ENCODE data around the gene ST3GAL3. TPM values are rescaled to one million over a fixed set of nuclear protein-coding genes. Genes with fewer than 3 reads are reported as not detected.

ST3GAL3 gene
- total and polyA plus RNA-seq, 2 of the 13 experiments (the other 11 are each of a cell fraction or from before 2014, with no cell fraction given) = 5.1 to 8.1 TPM

- 0 out of 2 replicates have a peak, but pooled peaks have one; percentile 48 for TF ChIP-seq BORCS8-MEF2B (CRISPR knock-in tag; IDR thresholded peaks at IDR 0.05)
- no peak for TF ChIP-seq ZNF720 (CRISPR knock-in tag; IDR thresholded peaks at IDR 0.05)
- TF ChIP-seq ZSCAN21 (CRISPR knock-in tag; IDR thresholded peaks at IDR 0.05; ENCODE audit: borderline replicate concordance) = no peak
- no peak for TF ChIP-seq TP53 (CRISPR knock-in tag; conservative IDR thresholded peaks at IDR 0.05)
- no peak for TF ChIP-seq ZNF292 (CRISPR knock-in tag; IDR thresholded peaks at IDR 0.05; ENCODE audit: borderline replicate concordance, low read depth)
- TF ChIP-seq SETDB1 (CRISPR knock-in tag; IDR thresholded peaks at IDR 0.05; ENCODE audit: borderline replicate concordance) = no peak
- no peak for TF ChIP-seq RBFOX2 (IDR thresholded peaks at IDR 0.05; ENCODE audit: low read depth, low read length)
- TF ChIP-seq TEAD3 (CRISPR knock-in tag; optimal IDR thresholded peaks at IDR 0.05; ENCODE audit: borderline replicate concordance) = no peak
- no peak for TF ChIP-seq ZNF572 (CRISPR knock-in tag; IDR thresholded peaks at IDR 0.05)
- TF ChIP-seq TBP (CRISPR knock-in tag; IDR thresholded peaks at IDR 0.05) = 0 out of 2 replicates have a peak, but pooled peaks have one; percentile 55
- no peak for TF ChIP-seq ZNF24 (IDR thresholded peaks at IDR 0.05)
- TF ChIP-seq ZNF740 (CRISPR knock-in tag; IDR thresholded peaks at IDR 0.05) = no peak
- peak; percentile 30; the same call in 1 of the 2 replicates for TF ChIP-seq MAZ (IDR thresholded peaks at IDR 0.05; ENCODE audit: borderline replicate concordance, low read depth, low read length)
- no peak for TF ChIP-seq MAZ (CRISPR knock-in tag; IDR thresholded peaks at IDR 0.05; ENCODE audit: low read depth)
- no peak for TF ChIP-seq ZNF800 (CRISPR knock-in tag; IDR thresholded peaks at IDR 0.05)
- TF ChIP-seq SIX1 (CRISPR knock-in tag; IDR thresholded peaks at IDR 0.05; ENCODE audit: borderline replicate concordance) = no peak
- no peak for TF ChIP-seq ZNF850 (CRISPR knock-in tag; conservative IDR thresholded peaks at IDR 0.05)
- TF ChIP-seq MATR3 (CRISPR knock-in tag; IDR thresholded peaks at IDR 0.05) = no peak
- TF ChIP-seq BRF2 (CRISPR knock-in tag; IDR thresholded peaks at IDR 0.05) = no peak
- no peak for TF ChIP-seq CEBPG (CRISPR knock-in tag; IDR thresholded peaks at IDR 0.05)
- no peak for TF ChIP-seq ARHGAP35 (CRISPR knock-in tag; IDR thresholded peaks at IDR 0.05; ENCODE audit: borderline replicate concordance)
- TF ChIP-seq ZNF12 (CRISPR knock-in tag; IDR thresholded peaks at IDR 0.05) = no peak
- peak; percentile 10 for TF ChIP-seq U2AF1 (optimal IDR thresholded peaks at IDR 0.05; ENCODE audit: low read depth, low read length)
- peak; percentile 24; the same call in 1 of the 2 replicates for TF ChIP-seq ZNF350 (CRISPR knock-in tag; IDR thresholded peaks at IDR 0.05; ENCODE audit: borderline replicate concordance, low read depth)
- no peak for TF ChIP-seq HCFC1 (IDR thresholded peaks at IDR 0.05; ENCODE audit: low read depth, low read length)
- TF ChIP-seq ZNF3 (CRISPR knock-in tag; IDR thresholded peaks at IDR 0.05) = no peak
- TF ChIP-seq SRSF1 (optimal IDR thresholded peaks at IDR 0.05; ENCODE audit: low read depth, low read length) = no peak
- no peak for TF ChIP-seq MEIS2 (CRISPR knock-in tag; IDR thresholded peaks at IDR 0.05)
- TF ChIP-seq ZNF605 (CRISPR knock-in tag; IDR thresholded peaks at IDR 0.05) = no peak
Measured at GRCh38 chr1:43934101-43934985, 227.0 kb downstream of the ST3GAL3 start (continued).

All from HepG2 (cell line).